ENCODE results near the gene NLRP4.
"Not testable (repeated sequence)": the region's sequence is repeated elsewhere in the genome, so short reads cannot be mapped to it uniquely, and the experiment has no call there.

NLRP4 gene

GRCh38 chr19:55923556-55923955 is 87.2 kb downstream of the NLRP4 start:
- Histone ChIP-seq H3K9ac (ENCODE audit: low read length) (no peak overlapping the region), H3K27ac (ENCODE audit: low read length) (no peak overlapping the region), H3K4me2 (ENCODE audit: low read depth, low read length) (no peak overlapping the region), H3K79me2 (ENCODE audit: low read length) (no peaks in the 10 kb centered on the region), H3K4me3 (ENCODE audit: low read length) (no peak overlapping the region), H3K9me3 (replicated peaks; ENCODE audit: insufficient read depth, low read length) (no peaks in the 10 kb centered on the region), H3K27me3 (replicated peaks; ENCODE audit: insufficient read depth, low read length) (no peaks in the 10 kb centered on the region), H3K36me3 (replicated peaks; ENCODE audit: insufficient read depth, low read length) (no peaks in the 10 kb centered on the region), H4K20me1 (ENCODE audit: insufficient read depth, low read length) (no peaks in the 10 kb centered on the region), H2AFZ (ENCODE audit: low read length) (no peak overlapping the region), H3F3A (ENCODE audit: insufficient read depth, low read length) (no peaks in the 10 kb centered on the region), H3K4me1 (ENCODE audit: low read length) (no peaks in the 10 kb centered on the region), H3K9me2 (replicated peaks; ENCODE audit: insufficient read depth, low read length) (no peaks in the 10 kb centered on the region)
- TF ChIP-seq EZH2 (optimal IDR thresholded peaks at IDR 0.05; ENCODE audit: low read depth, low read length) (no peak), EZH2phosphoT487 (IDR thresholded peaks at IDR 0.05; ENCODE audit: low read length) (no peak), CTCF (IDR thresholded peaks at IDR 0.05; ENCODE audit: low read length) (no peak)
- DNase-seq = no peak

- Histone ChIP-seq H3K9me2 (replicated peaks; ENCODE audit: insufficient read depth, low read length) (no peaks in the 10 kb centered on the region), H3K27me3 (replicated peaks; ENCODE audit: insufficient read depth, low read length) (no peaks in the 10 kb centered on the region), H2AFZ (ENCODE audit: low read length) (no peak overlapping the region), H3K36me3 (replicated peaks; ENCODE audit: insufficient read depth, low read length) (no peaks in the 10 kb centered on the region), H3K4me3 (ENCODE audit: low read length) (no peak overlapping the region), H3K27ac (ENCODE audit: low read length) (no peak overlapping the region), H3K4me1 (ENCODE audit: low read length) (no peaks in the 10 kb centered on the region), H3K79me2 (ENCODE audit: low read length) (no peaks in the 10 kb centered on the region), H3K4me2 (ENCODE audit: low read depth, low read length) (no peak overlapping the region), H3K9me3 (replicated peaks; ENCODE audit: insufficient read depth, low read length) (no peaks in the 10 kb centered on the region), H3F3A (ENCODE audit: insufficient read depth, low read length) (no peaks in the 10 kb centered on the region), H4K20me1 (ENCODE audit: insufficient read depth, low read length) (no peaks in the 10 kb centered on the region), H3K9ac (ENCODE audit: low read length) (no peak overlapping the region)
- DNase-seq = no peak
- no peak for TF ChIP-seq EZH2 (optimal IDR thresholded peaks at IDR 0.05; ENCODE audit: low read depth, low read length)
- TF ChIP-seq EZH2phosphoT487 (IDR thresholded peaks at IDR 0.05; ENCODE audit: low read length) = no peak
- no peak for TF ChIP-seq CTCF (IDR thresholded peaks at IDR 0.05; ENCODE audit: low read length)
Measured at GRCh38 chr19:55927991-55928390, 91.7 kb downstream of the NLRP4 start.

- not testable (repeated sequence) for H3K9me3 ChIP-seq (replicated peaks; ENCODE audit: insufficient read depth, low read length); H3K79me2 ChIP-seq (ENCODE audit: low read length); H4K20me1 ChIP-seq (ENCODE audit: insufficient read depth, low read length); H3F3A ChIP-seq (ENCODE audit: insufficient read depth, low read length); H3K4me1 ChIP-seq (ENCODE audit: low read length); H3K4me2 ChIP-seq (ENCODE audit: low read depth, low read length); H3K9me2 ChIP-seq (replicated peaks; ENCODE audit: insufficient read depth, low read length); H3K27me3 ChIP-seq (replicated peaks; ENCODE audit: insufficient read depth, low read length); H3K36me3 ChIP-seq (replicated peaks; ENCODE audit: insufficient read depth, low read length); H3K9ac ChIP-seq (ENCODE audit: low read length); DNase-seq; H3K27ac ChIP-seq (ENCODE audit: low read length); H3K4me3 ChIP-seq (ENCODE audit: low read length); H2AFZ ChIP-seq (ENCODE audit: low read length)
Measured at GRCh38 chr19:55929258-55929657, 92.9 kb downstream of the NLRP4 start.

- DNase-seq = no peak
- Histone ChIP-seq H3F3A (ENCODE audit: insufficient read depth, low read length) (no peaks in the 10 kb centered on the region), H4K20me1 (ENCODE audit: insufficient read depth, low read length) (no peaks in the 10 kb centered on the region), H3K4me1 (ENCODE audit: low read length) (no peaks in the 10 kb centered on the region), H3K36me3 (replicated peaks; ENCODE audit: insufficient read depth, low read length) (no peaks in the 10 kb centered on the region), H3K9ac (ENCODE audit: low read length) (no peak overlapping the region), H3K79me2 (ENCODE audit: low read length) (no peaks in the 10 kb centered on the region), H3K27ac (ENCODE audit: low read length) (no peak overlapping the region), H2AFZ (ENCODE audit: low read length) (no peak overlapping the region), H3K9me3 (replicated peaks; ENCODE audit: insufficient read depth, low read length) (no peaks in the 10 kb centered on the region), H3K27me3 (replicated peaks; ENCODE audit: insufficient read depth, low read length) (no peaks in the 10 kb centered on the region), H3K4me3 (ENCODE audit: low read length) (no peak overlapping the region), H3K4me2 (ENCODE audit: low read depth, low read length) (no peak overlapping the region), H3K9me2 (replicated peaks; ENCODE audit: insufficient read depth, low read length) (no peaks in the 10 kb centered on the region)
- TF ChIP-seq EZH2phosphoT487 (IDR thresholded peaks at IDR 0.05; ENCODE audit: low read length) (no peak), EZH2 (optimal IDR thresholded peaks at IDR 0.05; ENCODE audit: low read depth, low read length) (no peak), CTCF (IDR thresholded peaks at IDR 0.05; ENCODE audit: low read length) (no peak)
Measured at GRCh38 chr19:55930996-55931515, 94.7 kb downstream of the NLRP4 start.
